Stimulated activated CD4-positive, alpha-beta T cell treated with anti-CD3 and anti-CD28 coated beads, Interleukin-12 subunit alpha, Interleukin-12 subunit beta, amount 100 ng/mL, for 48 hours (primary cell): ENCODE results near the gene MCRS1.

ENCODE experiments used
- DNase-seq, 3 donors: peaks; one replicate each; pipeline ENCODE4 v3.0.0-alpha.2; 2020; ENCODE audit warnings: low read depth in 2 of 3, low spot score in 1 of 3

Gene MCRS1

GRCh38 chr12:49582850-49583249 is 14.9 kb upstream of the MCRS1 start:
- no peak for DNase-seq

DNA sequence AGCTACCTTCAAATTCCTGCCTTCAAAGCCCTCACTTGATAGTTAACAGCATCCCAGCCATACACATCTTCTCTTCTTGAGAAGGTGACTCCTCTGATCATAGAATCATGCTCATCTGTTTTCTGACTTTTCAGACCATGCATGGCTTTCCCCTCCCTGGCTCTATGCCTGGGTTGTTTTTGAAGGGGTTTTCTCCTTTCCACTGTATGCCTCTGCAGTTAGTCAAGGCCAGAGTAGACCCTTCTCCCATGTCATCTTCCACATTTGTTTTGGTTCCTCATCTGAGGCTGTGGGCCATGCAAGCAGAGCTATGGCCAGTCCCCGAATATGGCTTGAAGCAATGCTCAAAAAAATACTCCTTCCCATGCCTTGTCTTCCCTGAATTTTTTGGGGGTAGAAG is 14.3 kb upstream of the MCRS1 start:
- no peak for DNase-seq

DNA sequence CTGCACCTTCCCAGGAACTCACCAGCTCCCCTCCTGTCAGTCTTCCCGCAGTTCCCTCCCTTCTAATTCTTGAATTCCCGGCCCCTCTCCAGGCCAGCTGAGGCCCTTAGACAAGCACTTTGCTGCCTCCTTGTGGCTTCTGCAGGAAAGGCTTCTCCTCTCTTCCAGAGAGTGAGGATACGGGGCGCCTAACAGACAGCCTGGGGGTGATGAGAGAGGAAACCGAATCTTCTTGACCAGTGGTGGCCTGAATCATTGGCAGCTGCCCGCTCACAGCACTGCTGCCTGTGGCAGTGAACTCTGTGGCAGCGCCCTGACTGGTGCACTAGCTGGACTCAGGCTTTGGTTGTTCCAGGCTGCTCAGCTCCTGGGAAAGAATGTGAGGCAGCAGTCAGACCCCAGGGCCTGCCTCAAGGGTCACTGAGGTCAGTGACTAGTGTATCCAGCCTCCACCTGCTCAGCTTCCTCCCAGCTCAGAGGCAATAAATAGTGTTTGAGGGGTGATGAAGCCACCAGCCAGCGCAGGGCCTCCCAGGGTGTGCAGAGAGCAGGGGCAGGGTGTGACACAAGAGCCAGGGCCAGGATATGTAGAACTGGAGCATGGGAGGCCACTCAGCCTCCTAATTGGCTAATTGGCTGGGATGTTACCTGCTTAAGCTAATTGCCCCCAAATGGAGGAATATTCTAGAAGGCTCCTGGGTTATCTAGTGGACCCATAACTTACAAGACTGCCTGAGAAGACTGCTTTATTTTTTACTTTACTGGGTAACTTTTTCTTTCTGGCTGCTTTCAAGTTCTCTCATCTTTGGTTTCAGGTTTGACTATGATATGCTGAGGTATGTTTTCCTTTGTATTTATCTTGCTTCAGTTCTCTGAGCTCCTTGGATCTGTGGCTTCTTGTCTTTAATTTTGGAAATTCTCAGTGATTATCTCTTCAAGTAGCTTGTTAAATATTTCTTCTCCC is 12.9 kb upstream of the MCRS1 start:
- peak; percentile 23 to 50 (median 26) for DNase-seq

DNA sequence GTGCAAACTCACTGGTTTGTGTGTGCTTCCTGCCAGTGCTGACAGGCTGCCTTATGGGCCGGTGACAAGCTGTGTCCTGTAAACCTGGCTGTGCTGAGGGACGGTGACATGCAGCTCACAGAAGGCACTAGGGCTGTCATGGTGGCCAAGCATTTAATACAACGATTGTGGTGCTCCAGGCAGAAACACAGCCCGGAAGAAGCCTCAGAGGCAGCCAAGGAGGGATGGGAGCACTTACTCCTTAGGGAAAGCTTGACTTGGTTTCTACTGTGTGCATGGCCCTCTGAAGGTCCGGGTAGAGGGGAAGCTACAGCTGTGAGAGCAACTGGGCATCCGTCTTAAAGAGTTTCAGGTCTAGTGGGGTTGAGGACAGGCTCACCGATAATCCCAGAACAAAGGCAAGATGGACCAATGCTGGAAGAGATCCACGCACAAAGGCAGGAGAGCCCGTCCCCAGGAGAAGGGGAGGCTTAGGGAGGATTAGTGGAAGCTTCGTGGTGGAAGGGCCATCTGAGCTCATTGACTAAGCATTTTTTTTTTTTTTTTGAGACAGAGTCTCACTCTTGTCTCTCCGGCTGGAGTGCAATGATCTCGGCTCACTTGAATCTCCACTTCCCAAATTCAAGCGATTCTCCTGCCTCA is 10.7 kb upstream of the MCRS1 start:
- no peak for DNase-seq

DNA sequence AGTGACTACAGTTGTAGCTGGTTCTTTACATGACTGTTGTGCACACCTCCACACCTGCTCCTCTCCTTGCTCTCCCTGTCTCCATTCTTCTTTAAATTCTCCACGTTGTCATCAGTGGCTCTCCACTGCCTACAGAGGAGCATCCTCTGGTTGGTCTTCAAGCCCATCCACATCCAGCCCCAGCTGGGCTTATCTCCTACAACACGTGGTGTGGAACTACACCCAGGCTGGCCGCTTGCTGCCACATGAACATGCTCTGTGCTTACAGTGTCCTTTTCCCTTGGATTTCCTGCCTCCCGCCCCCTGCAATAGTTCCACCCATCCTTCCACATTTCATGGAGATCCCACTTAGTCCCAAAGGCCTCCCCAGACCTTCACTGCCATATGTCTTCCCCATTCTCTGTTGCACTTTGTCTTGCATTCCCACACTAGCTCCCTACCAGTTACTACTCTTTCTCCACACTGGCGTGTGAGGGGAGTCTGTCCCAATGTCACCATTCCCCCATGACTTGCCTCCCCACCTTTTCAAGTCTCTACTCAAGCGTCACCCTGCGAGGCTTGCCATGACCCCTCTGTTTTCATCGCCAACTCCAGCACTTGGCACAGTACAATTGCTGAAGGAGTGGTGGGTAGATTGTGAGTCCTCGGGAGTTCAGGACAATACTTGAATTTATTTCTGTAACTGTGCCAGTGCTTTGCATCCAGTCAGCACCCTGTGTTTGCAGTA is 9.8 kb upstream of the MCRS1 start:
- DNase-seq = no peak

- DNase-seq = no peak
Measured at GRCh38 chr12:49568442-49569162, 660 bp upstream of the MCRS1 start.

GRCh38 chr12:49567302-49567610 is 686 bp downstream of the MCRS1 start:
- DNase-seq = no peak

DNA sequence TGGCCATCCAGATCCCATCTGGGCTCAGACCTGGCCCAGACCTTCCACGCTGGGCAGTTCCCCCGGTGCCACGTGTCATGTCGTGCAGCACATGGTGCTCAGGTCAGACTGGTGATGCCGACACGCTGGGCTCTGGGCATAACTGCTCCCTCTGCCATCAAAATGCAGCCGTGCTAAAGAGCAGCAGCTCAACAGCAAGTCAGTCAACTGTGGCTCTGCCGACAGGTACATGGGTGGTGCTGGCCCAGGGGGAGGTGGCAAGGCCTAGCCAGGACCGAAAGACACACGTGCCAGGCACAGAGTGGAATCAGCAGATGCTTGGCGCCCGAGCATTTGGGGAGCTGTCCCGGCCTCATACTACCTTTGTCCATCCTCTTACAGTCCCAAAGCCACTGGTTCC is 1.6 kb downstream of the MCRS1 start:
- no peak for DNase-seq

- DNase-seq = no peak
Measured at GRCh38 chr12:49565406-49566265, 2.3 kb downstream of the MCRS1 start.

GRCh38 chr12:49564686-49565405 is 3.1 kb downstream of the MCRS1 start:
- no peak for DNase-seq

DNA sequence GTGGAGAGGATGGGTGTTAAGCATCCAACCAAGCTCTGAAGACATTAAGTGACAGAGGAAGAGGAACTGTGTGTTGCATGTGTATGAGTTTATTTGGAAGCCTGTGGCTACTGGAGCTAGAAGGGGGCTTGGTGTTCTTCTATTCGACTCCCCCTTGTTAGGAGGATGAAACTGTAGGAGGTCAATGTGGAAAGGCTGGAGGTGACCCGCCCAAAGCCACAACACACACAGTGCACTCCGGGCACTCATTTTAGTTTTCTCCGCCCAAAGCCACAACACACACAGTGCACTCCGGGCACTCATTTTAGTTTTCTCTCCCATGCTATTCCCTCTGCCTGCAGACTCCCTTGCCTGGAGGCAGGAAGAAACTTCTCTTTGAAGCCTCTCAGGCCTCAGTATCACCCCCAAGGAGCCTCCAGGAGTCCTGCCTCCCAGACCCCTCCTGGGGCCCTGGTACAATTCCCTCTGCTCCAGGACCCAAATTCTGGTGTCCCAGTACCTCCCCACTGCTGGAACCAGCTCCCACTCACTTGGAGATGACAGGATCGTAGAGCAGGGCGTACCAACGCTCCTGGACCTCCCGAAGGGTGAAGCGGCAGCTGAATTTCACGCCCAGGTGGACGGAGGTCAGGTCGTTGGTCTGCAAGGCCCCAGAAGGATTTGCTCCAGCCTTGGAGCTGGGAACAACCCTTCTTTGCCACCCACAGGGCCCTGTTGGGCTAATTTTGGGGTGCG is 3.8 kb downstream of the MCRS1 start:
- DNase-seq = no peak

GRCh38 chr12:49562831-49563230 is 5.1 kb downstream of the MCRS1 start:
- DNase-seq = no peak

DNA sequence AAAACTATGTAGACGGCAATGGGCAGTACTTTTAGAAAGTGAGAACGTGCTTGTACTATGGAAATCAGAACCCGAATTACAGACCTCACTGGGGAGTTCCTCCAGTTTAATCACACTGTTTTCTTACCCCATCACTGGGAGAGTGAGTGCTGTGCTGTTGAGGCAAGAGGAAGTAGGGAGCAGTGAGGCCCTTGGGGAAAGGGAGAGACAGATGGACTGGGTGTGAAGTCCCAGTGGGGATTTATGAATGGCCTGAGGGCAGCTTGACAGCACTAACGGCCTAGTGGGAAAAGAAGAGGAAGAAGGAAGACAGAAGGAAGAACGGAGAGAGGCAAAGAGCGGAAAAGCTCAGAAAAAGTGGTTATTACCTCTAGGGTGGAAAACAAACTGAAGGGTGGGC is 5.7 kb downstream of the MCRS1 start:
- DNase-seq = no peak

- no peak for DNase-seq
Measured at GRCh38 chr12:49560695-49561094, 7.2 kb downstream of the MCRS1 start.

- no peak for DNase-seq
Measured at GRCh38 chr12:49559011-49559675, 8.8 kb downstream of the MCRS1 start.

DNA sequence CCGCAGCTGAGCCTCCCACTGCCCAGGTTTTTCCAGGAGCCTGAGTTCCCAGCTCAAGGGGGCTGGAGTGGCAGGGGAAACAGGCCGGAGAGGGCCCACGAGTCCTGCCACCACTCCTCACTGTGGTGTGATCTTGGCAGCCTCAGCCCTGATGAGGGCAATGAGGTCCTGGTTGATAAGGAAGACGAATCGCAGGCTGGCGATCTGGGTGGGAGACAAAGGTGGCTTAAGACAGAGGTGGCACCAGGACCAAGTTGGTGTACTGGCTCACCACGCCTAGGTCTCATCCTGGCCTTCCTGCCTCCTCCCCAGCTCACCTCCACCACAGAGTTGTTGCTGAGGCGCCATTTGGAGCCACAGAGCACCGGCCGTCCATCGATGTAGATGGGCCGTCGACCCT is 9.4 kb downstream of the MCRS1 start:
- no peak for DNase-seq

DNA sequence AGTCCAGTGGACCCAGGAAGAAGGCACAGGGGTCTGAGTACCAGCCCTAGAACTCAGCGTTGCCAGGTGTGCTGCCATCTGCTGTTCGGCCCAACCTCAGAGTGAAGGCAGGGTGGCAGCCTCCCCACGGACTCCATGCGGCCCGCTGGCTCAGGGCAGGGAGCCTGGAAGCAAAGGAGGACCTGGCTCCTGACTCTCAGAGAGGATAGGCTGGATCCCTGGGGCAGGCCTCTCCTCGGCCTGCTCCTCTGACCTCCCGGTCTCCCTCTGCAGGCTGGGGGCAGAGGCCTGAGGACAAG is 10.1 kb downstream of the MCRS1 start:
- DNase-seq = no peak

DNA sequence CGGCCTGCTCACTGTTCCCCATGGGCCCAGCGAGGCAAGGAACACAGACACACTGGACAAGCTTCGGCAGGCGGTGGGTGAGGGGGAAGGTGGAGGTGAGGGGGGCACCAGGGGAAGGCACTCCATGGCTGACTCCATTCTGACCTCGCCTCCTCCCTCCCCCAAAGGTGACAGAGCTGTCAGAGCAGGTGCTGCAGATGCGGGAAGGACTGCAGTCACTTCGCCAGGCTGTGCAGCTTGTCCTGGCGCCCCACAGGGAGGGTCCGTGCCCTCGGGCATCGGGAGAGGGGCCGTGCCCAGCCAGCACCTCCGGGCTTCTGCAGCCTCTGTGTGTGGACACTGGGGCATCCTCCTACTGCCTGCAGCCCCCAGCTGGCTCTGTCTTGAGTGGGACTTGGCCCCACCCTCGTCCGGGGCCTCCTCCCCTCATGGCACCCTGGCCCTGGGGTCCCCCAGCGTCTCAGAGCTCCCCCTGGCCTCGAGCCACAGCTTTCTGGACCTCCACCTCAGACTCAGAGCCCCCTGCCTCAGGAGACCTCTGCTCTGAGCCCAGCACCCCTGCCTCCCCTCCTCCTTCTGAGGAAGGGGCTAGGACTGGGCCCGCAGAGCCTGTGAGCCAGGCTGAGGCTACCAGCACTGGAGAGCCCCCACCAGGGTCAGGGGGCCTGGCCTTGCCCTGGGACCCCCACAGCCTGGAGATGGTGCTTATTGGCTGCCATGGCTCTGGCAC is 10.6 kb downstream of the MCRS1 start:
- no peak for DNase-seq
